HepG2 (cell line): ENCODE data around the gene MMRN2. TPM values are rescaled to one million over a fixed set of nuclear protein-coding genes. Genes with fewer than 3 reads are reported as not detected.

Source experiments
- ATAC-seq: fragments of 200-7000 bp; cut with Tn5 transposase; 3 replicates; pipeline ENCODE4 v1.9.1; 2020; ENCODE audit warnings: mild to moderate bottlenecking, moderate library complexity
- BruUV-seq: library from RNA; stranded (reverse); fragments of 400-500 nt; replicated peaks from 2 replicates; lab custom pipeline; 2021; lab: Mats Ljungman, UMichigan
- CTCF ChIA-PET: fragments of 300-600 bp; formaldehyde crosslinking; extraction: SDS; loops from one replicate; lab custom pipeline; 2021; ENCODE audit warnings: low total read pairs, inconsistent platforms, low intra/inter-chr PET ratio; lab: Yijun Ruan, JAX
- POLR2A ChIA-PET: fragments of 350-600 bp; sonication (Branson Sonifier 250); formaldehyde crosslinking; loops from one replicate; lab custom pipeline; 2020; ENCODE audit warnings: antibody characterized with exemption, inconsistent platforms; lab: Yijun Ruan, JAX
- DNase-seq: peaks from one replicate; pipeline ENCODE4 v3.0.0-alpha.2; 2015; ENCODE audit warnings: low spot score
- FAIRE-seq: peaks from 3 replicates; lab custom pipeline; 2011; peaks lifted over from hg19 to GRCh38; lab: Jason Lieb, UNC
- H2AFZ ChIP-seq: one replicate; pipeline ENCODE4 v1.6.1; 2011; ENCODE audit warnings: low read length, inconsistent platforms
- H3K27ac ChIP-seq: fragments of 300-600 bp; 3 replicates; pipeline ENCODE4 v1.8.0; 2011; ENCODE audit warnings: mixed run types, mild to moderate bottlenecking, mixed read lengths, low read length, inconsistent platforms; ENCODE audit not compliant: insufficient read depth; ENCODE audit errors: extremely low read length
- H3K27me3 ChIP-seq, 2 experiments: fragments of 200-600 bp in 1 of 2; 2 replicates in 1 of 2; 3 replicates in 1 of 2; pipeline versions ENCODE4 v1.6.0 to v1.8.0; 2011; ENCODE audit warnings: low read length in 2 of 2, mild to moderate bottlenecking in 2 of 2, moderate library complexity in 2 of 2, inconsistent platforms in 1 of 2; ENCODE audit not compliant: insufficient read depth in 2 of 2, control insufficient read depth in 1 of 2
- H3K36me3 ChIP-seq, 2 experiments: fragments of 200-600 bp in 1 of 2; replicated peaks in 1 of 2; 2 replicates in 1 of 2; 3 replicates in 1 of 2; pipeline versions ENCODE4 v1.5.1 to v1.8.0; 2011; ENCODE audit warnings: low read length in 2 of 2, inconsistent platforms in 1 of 2; ENCODE audit not compliant: insufficient read depth in 2 of 2, control insufficient read depth in 1 of 2
- H3K4me1 ChIP-seq: 2 replicates; pipeline ENCODE4 v1.5.1; 2012; ENCODE audit warnings: low read length, inconsistent platforms; ENCODE audit not compliant: insufficient read depth
- H3K4me2 ChIP-seq: 2 replicates; pipeline ENCODE4 v1.6.0; 2011; ENCODE audit warnings: low read depth, low read length, inconsistent platforms
- H3K4me3 ChIP-seq, 3 experiments: fragments of 200-600 bp in 1 of 3; sonication (generic), shearing (Covaris generic) in 1 of 3; replicated peaks in 1 of 3; 2 replicates each; pipeline ENCODE4 v1.5.1; 2011 to 2016; ENCODE audit warnings: low read length in 3 of 3, inconsistent platforms in 2 of 3, low read depth in 2 of 3, mild to moderate bottlenecking in 2 of 3, control low read depth in 1 of 3, mixed read lengths in 1 of 3; ENCODE audit not compliant: insufficient read depth in 1 of 3
- H3K79me2 ChIP-seq: one replicate; pipeline ENCODE4 v1.6.1; 2011; ENCODE audit warnings: low read length, inconsistent platforms; ENCODE audit not compliant: insufficient read depth
- H3K9ac ChIP-seq: 2 replicates; pipeline ENCODE4 v1.6.0; 2011; ENCODE audit warnings: mild to moderate bottlenecking, low read depth, low read length, inconsistent platforms; ENCODE audit not compliant: insufficient read depth
- H3K9me3 ChIP-seq: 2 replicates; pipeline ENCODE4 v1.5.1; 2012; ENCODE audit warnings: mild to moderate bottlenecking, low read length
- H4K20me1 ChIP-seq: 2 replicates; pipeline ENCODE4 v1.6.0; 2011; ENCODE audit warnings: inconsistent platforms, mild to moderate bottlenecking, low read length, moderate library complexity; ENCODE audit not compliant: insufficient read depth
- AGO2 ChIP-seq: fragments of 200-400 bp; formaldehyde crosslinking; optimal IDR thresholded peaks from 2 replicates; pipeline ENCODE3; 2017; ENCODE audit warnings: mild to moderate bottlenecking, low read depth, low read length, moderate library complexity
- CHD2 ChIP-seq: IDR thresholded peaks from 2 replicates; pipeline ENCODE4 v1.6.1; 2011; ENCODE audit warnings: low read depth, low read length, improper control_type of control experiment
- EHMT2 ChIP-seq: fragments of 200-600 bp; sonication (generic); IDR thresholded peaks from 2 replicates; pipeline ENCODE4 v1.7.0; 2017; ENCODE audit warnings: antibody characterized with exemption, low read depth, low read length, borderline replicate concordance
- GATA4 ChIP-seq: sonication (generic); IDR thresholded peaks from 2 replicates; pipeline ENCODE4 v1.6.1; 2016; ENCODE audit warnings: antibody characterized with exemption, low read depth, borderline replicate concordance
- MBNL3 ChIP-seq: fragments of 250-450 bp; sonication (Bioruptor Pico); conservative IDR thresholded peaks from 2 replicates; pipeline ENCODE4 v1.8.0; 2022; ENCODE audit warnings: mild to moderate bottlenecking, inconsistent platforms
- NFIB ChIP-seq: sonication (generic); formaldehyde crosslinking; IDR thresholded peaks from 2 replicates; pipeline ENCODE4 v1.9.0; 2021; ENCODE audit warnings: missing genetic modification reagents, mild to moderate bottlenecking, borderline replicate concordance
- PCBP2 ChIP-seq: fragments of 200-400 bp; formaldehyde crosslinking; optimal IDR thresholded peaks from 2 replicates; pipeline ENCODE3; 2018; ENCODE audit warnings: low read length, low read depth; ENCODE audit not compliant: poor library complexity, severe bottlenecking
- RFXAP ChIP-seq: sonication (generic); formaldehyde crosslinking; IDR thresholded peaks from 2 replicates; pipeline ENCODE4 v1.4.0; 2020; ENCODE audit warnings: missing genetic modification reagents, borderline replicate concordance
- RORA ChIP-seq: sonication (generic); formaldehyde crosslinking; IDR thresholded peaks from 2 replicates; pipeline ENCODE4 v1.5.0; 2020; ENCODE audit warnings: mild to moderate bottlenecking, missing genetic modification reagents, moderate library complexity
- SOX6 ChIP-seq, 2 experiments: fragments of 450-650 bp in 1 of 2; sonication (generic) in 1 of 2; formaldehyde crosslinking in 1 of 2; IDR thresholded peaks; 2 replicates each; pipeline versions ENCODE4 v1.4.0 to v1.6.1; 2017 to 2020; ENCODE audit warnings: antibody characterized with exemption in 1 of 2, mild to moderate bottlenecking in 1 of 2, missing genetic modification reagents in 1 of 2
- ZBTB7A ChIP-seq: sonication (generic); formaldehyde crosslinking; IDR thresholded peaks from 2 replicates; pipeline ENCODE4 v1.8.0; 2022; ENCODE audit warnings: mild to moderate bottlenecking, missing genetic modification reagents
- ZGPAT ChIP-seq: IDR thresholded peaks from 2 replicates; pipeline ENCODE4 v1.6.1; 2016; ENCODE audit warnings: mild to moderate bottlenecking
- ZNF546 ChIP-seq: sonication (generic); formaldehyde crosslinking; conservative IDR thresholded peaks from 2 replicates; pipeline ENCODE4 v1.8.1; 2023; ENCODE audit warnings: mild to moderate bottlenecking, missing genetic modification reagents
- ZNF720 ChIP-seq: sonication (generic); formaldehyde crosslinking; IDR thresholded peaks from 2 replicates; pipeline ENCODE4 v1.4.0; 2020; ENCODE audit warnings: missing genetic modification reagents
- ZNF891 ChIP-seq: sonication (generic); formaldehyde crosslinking; IDR thresholded peaks from 2 replicates; pipeline ENCODE4 v1.5.0; 2020; ENCODE audit warnings: mild to moderate bottlenecking, missing genetic modification reagents
- ZSCAN25 ChIP-seq: sonication (generic); formaldehyde crosslinking; IDR thresholded peaks from 2 replicates; pipeline ENCODE4 v1.8.0; 2022; ENCODE audit warnings: mild to moderate bottlenecking, missing genetic modification reagents
- WGBS: methylation state at CpG from one replicate; pipeline ENCODE4 v1.1.6; 2017; ENCODE audit warnings: low lambda C conversion rate; 5-methylcytosine and 5-hydroxymethylcytosine counted together
- in situ Hi-C: cut with HindIII; loops from 2 replicates; pipeline ENCODE4 v1.10.0; 2017; ENCODE audit warnings: low pct_unique_long_range_greater_than_20kb; ENCODE audit not compliant: extremely low pct_ligation_motif_present
- intact Hi-C: fragments of 100-400 bp; cut with micrococcal nuclease; formaldehyde crosslinking; loops from one replicate; pipeline ENCODE4 v1.10.0; 2022; ENCODE audit not compliant: unreplicated experiment
- polyA plus RNA-seq, 8 experiments: library from polyadenylated mRNA; depleted of rRNA in 3 of 8; stranded (reverse) in 7 of 8; unstranded in 1 of 8; fragments of >200 nt; fragmentation: Illumina TruSeq in 4 of 8; extraction: Trizol in 4 of 8; gene quantifications; 2 replicates each; pipeline versions ENCODE4 v1.2.1 to v1.2.3, GENCODE V29; 2011 to 2016; ENCODE audit warnings: low read depth in 4 of 8, missing spikeins in 1 of 8, mixed read lengths in 1 of 8; ENCODE audit not compliant: insufficient read depth in 1 of 8
- total RNA-seq, 5 experiments: library from RNA; depleted of rRNA; stranded (reverse); fragments of >200 nt; fragmentation: Illumina TruSeq; extraction: Trizol; gene quantifications; 2 replicates each; pipeline ENCODE4 v1.2.3, GENCODE V29; 2016; ENCODE audit warnings: low read depth in 1 of 5
- TF ChIP-seq, protein P1 (sequence below): sonication (generic); formaldehyde crosslinking; IDR thresholded peaks from 2 replicates; pipeline ENCODE4 v1.8.0; 2022; ENCODE audit warnings: missing genetic modification reagents, mild to moderate bottlenecking, inconsistent platforms, borderline replicate concordance
- TF ChIP-seq, protein P2 (sequence below): sonication (generic); formaldehyde crosslinking; IDR thresholded peaks from 2 replicates; pipeline ENCODE4 v1.5.0; 2020; ENCODE audit warnings: mild to moderate bottlenecking, low read depth, missing genetic modification reagents, borderline replicate concordance
- TF ChIP-seq, protein P3 (sequence below): sonication (generic); formaldehyde crosslinking; IDR thresholded peaks from 2 replicates; pipeline ENCODE4 v1.4.0; 2020; ENCODE audit warnings: missing genetic modification reagents

MMRN2 gene
- total and polyA plus RNA-seq, 2 of the 13 experiments (the other 11 are each of a cell fraction or from before 2014, with no cell fraction given): 0.04 TPM; not detected in 1

DNA sequence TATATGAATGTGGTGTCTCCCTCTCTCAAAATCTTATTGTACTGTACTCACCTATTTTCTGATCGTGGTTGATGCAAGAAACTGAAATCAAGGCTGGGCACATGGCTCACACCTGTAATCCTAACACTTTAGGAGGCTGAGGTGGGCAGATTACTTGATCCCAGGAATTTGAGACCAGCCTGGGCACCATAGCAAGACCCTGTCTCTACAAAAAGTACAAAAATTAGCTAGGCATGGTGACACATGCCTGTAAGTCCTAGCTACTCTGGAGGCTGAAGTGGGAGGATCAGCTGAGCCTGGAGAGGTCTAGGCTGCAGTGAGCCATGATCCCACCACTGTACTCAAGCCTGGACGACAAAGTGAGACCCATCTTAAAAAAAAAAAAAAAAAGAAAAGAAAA lies 16.0 kb downstream of the MMRN2 start:
- ATAC-seq (no peak), FAIRE-seq (no peak), DNase-seq (no peak)
- no peaks in the 10 kb centered on the region for H3K79me2 ChIP-seq
- ChIA-PET POLR2A (no interaction called here), CTCF (no interaction called here)
- intact Hi-C loops (no loop called here), in situ Hi-C loops (no loop called here)
- H3K27me3 ChIP-seq: peaks cover 3 to 19% of the 10 kb centered on the region in 2 experiments; a peak in 3 of 5 replicates
- H2AFZ ChIP-seq: no peak overlapping the region
- no peaks in the 10 kb centered on the region for H4K20me1 ChIP-seq
- WGBS: 38% methylated on average over 2 of the region's 2 CpGs
- H3K36me3 ChIP-seq: no peaks in the 10 kb centered on the region
- TF ChIP-seq GATA4 (no peak), RFXAP (CRISPR knock-in tag) (no peak), SOX6 (IDR thresholded peaks at IDR 0.05) (no peak), SOX6 (CRISPR knock-in tag; IDR thresholded peaks at IDR 0.05) (no peak), EHMT2 (no peak), ZSCAN25 (CRISPR knock-in tag) (no peak), ZNF546 (no peak), ZGPAT (no peak), CHD2 (no peak), ZBTB7A (no peak), ZNF891 (CRISPR knock-in tag) (no peak), PCBP2 (no peak), MBNL3 (CRISPR knock-in tag) (no peak), ZNF720 (CRISPR knock-in tag) (no peak), AGO2 (no peak), RORA (CRISPR knock-in tag) (no peak), NFIB (CRISPR knock-in tag) (no peak)
- TF ChIP-seq, protein P1, sequence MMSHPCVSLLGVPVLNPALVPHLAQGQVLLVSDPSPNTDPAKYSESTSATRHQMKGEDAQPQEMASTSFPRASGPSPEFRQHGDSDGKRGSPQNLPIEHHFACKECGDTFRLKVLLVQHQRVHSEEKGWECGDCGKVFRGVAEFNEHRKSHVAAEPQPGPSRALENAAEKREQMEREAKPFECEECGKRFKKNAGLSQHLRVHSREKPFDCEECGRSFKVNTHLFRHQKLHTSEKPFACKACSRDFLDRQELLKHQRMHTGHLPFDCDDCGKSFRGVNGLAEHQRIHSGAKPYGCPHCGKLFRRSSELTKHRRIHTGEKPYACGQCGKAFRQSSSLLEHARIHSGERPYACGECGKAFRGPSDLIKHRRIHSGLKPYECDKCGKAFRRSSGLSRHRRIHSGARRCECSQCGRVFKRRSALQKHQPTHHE (CRISPR knock-in tag): no peak
- TF ChIP-seq, protein P2, sequence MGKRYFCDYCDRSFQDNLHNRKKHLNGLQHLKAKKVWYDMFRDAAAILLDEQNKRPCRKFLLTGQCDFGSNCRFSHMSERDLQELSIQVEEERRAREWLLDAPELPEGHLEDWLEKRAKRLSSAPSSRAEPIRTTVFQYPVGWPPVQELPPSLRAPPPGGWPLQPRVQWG (CRISPR knock-in tag): no peak
- TF ChIP-seq, protein P3, sequence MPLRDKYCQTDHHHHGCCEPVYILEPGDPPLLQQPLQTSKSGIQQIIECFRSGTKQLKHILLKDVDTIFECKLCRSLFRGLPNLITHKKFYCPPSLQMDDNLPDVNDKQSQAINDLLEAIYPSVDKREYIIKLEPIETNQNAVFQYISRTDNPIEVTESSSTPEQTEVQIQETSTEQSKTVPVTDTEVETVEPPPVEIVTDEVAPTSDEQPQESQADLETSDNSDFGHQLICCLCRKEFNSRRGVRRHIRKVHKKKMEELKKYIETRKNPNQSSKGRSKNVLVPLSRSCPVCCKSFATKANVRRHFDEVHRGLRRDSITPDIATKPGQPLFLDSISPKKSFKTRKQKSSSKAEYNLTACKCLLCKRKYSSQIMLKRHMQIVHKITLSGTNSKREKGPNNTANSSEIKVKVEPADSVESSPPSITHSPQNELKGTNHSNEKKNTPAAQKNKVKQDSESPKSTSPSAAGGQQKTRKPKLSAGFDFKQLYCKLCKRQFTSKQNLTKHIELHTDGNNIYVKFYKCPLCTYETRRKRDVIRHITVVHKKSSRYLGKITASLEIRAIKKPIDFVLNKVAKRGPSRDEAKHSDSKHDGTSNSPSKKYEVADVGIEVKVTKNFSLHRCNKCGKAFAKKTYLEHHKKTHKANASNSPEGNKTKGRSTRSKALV (CRISPR knock-in tag): no peak
- no peaks in the 10 kb centered on the region for H3K9me3 ChIP-seq
- H3K9ac ChIP-seq: no peak overlapping the region
- BruUV-seq: no TSS peak
- no peak overlapping the region for H3K4me3 ChIP-seq
- H3K4me2 ChIP-seq: no peak overlapping the region
- H3K4me1 ChIP-seq: peaks cover 34% of the 10 kb centered on the region
- no peak overlapping the region for H3K27ac ChIP-seq
